LNCAP (cell line): Measurements from ENCODE around the gene UQCRQ.

Experiments used
- CTCF ChIP-seq: fragments of 450-650 bp; IDR thresholded peaks from 2 replicates; pipeline ENCODE4 v1.5.1; 2017; ENCODE audit warnings: mild to moderate bottlenecking

The UQCRQ gene

GRCh38 chr5:132829742-132830435, 36.6 kb upstream of the UQCRQ start:
- peak; percentile 87 for TF ChIP-seq CTCF

GRCh38 chr5:132830436-132831094, 35.9 kb upstream of the UQCRQ start, which contains the start of gene SHROOM1:
TSS of gene SHROOM1 (minus strand) at chr5:132830647. CDS start at chr5:132826140, 4,507 bp downstream.
- TF ChIP-seq CTCF = no peak

- TF ChIP-seq CTCF = no peak
Observed at GRCh38 chr5:132831095-132831860, 35.2 kb upstream of the UQCRQ start.

GRCh38 chr5:132832612-132833011, 33.8 kb upstream of the UQCRQ start:
- TF ChIP-seq CTCF = no peak

- TF ChIP-seq CTCF = no peak
Observed at GRCh38 chr5:132834057-132834456, 32.4 kb upstream of the UQCRQ start.

- TF ChIP-seq CTCF = no peak
Observed at GRCh38 chr5:132836852-132837251, 29.6 kb upstream of the UQCRQ start.

GRCh38 chr5:132837868-132838267, 28.6 kb upstream of the UQCRQ start:
- no peak for TF ChIP-seq CTCF
